Testis (tissue), 3 donors: ENCODE results near the gene DCDC1. TPM values are rescaled to one million over a fixed set of nuclear protein-coding genes. Genes with fewer than 3 reads are reported as not detected.

Source experiments
- DNase-seq: peaks from one replicate; pipeline ENCODE4 v3.0.0-alpha.2; 2019
- H3K27ac ChIP-seq, 2 donors: fragments of 200-600 bp; sonication (generic); one replicate each; pipeline ENCODE4 v1.5.1; 2019
- H3K27me3 ChIP-seq: fragments of 200-600 bp; sonication (generic); one replicate; pipeline ENCODE4 v1.5.1; 2019
- H3K36me3 ChIP-seq: fragments of 200-600 bp; sonication (generic); one replicate; pipeline ENCODE4 v1.5.1; 2017; ENCODE audit warnings: low read depth; ENCODE audit errors: missing control alignments
- H3K4me1 ChIP-seq: fragments of 200-600 bp; sonication (generic); one replicate; pipeline ENCODE4 v1.5.1; 2019
- H3K4me3 ChIP-seq, 2 donors: fragments of 200-600 bp; sonication (generic); one replicate each; pipeline ENCODE4 v1.5.1; 2017 to 2019
- H3K9me3 ChIP-seq: fragments of 200-600 bp; sonication (generic); one replicate; pipeline ENCODE4 v1.5.1; 2017
- POLR2A ChIP-seq: fragments of 450-650 bp; IDR thresholded peaks from one replicate; pipeline ENCODE4 v1.6.1; 2017; ENCODE audit warnings: antibody characterized with exemption, mild to moderate bottlenecking, moderate library complexity
- WGBS, 2 donors: methylation state at CpG; one replicate each; pipeline ENCODE4 v1.1.5; 2018; 5-methylcytosine and 5-hydroxymethylcytosine counted together
- intact Hi-C: fragments of 100-400 bp; cut with DNase I; formaldehyde crosslinking; loops from one replicate; pipeline ENCODE4 v1.15.1; 2023; ENCODE audit warnings: low total_unique reads
- polyA plus RNA-seq: library from polyadenylated mRNA; stranded (reverse); fragments of 350-450 nt; fragmentation: Illumina TruSeq; extraction: RNeasy Lipid Tissue Mini Kit (QIAGEN cat#74804); gene quantifications from one replicate; pipeline ENCODE4 v1.2.3, GENCODE V29; 2014; ENCODE audit warnings: low read depth, low replicate concordance; ENCODE audit not compliant: insufficient read depth
- total RNA-seq, 2 donors: library from RNA; depleted of rRNA; stranded (reverse); fragments of >200 nt; gene quantifications; one replicate each; pipeline ENCODE4 v1.2.3, GENCODE V29; 2016
- TF ChIP-seq, protein P1 (sequence below), 3 experiments: fragments of 450-650 bp in 2 of 3; fragments of 200-600 bp in 1 of 3; sonication (generic) in 1 of 3; IDR thresholded peaks; one replicate each; pipeline ENCODE4 v1.5.1; 2016 to 2019; ENCODE audit warnings: antibody characterized with exemption in 3 of 3, mild to moderate bottlenecking in 2 of 3, moderate library complexity in 1 of 3

DCDC1 gene
- total and polyA plus RNA-seq, 3 donors from 2014 or later: 10.4 to 23.7 (median 12.3) TPM

GRCh38 chr11:30860146-30860545, 509.4 kb downstream of the DCDC1 start:
- Histone ChIP-seq H3K27me3 (no peaks in the 10 kb centered on the region), H3K9me3 (no peaks in the 10 kb centered on the region), H3K36me3 (no peaks in the 10 kb centered on the region), H3K27ac (no peak overlapping the region), H3K4me1 (no peaks in the 10 kb centered on the region), H3K4me3 (no peak overlapping the region)
- DNase-seq: no peak
- 62 to 68% methylated on average over 2 of the region's 2 CpGs for WGBS, 2 donors
- intact Hi-C loops: no loop called here
- TF ChIP-seq POLR2A: no peak
- TF ChIP-seq, protein P1, sequence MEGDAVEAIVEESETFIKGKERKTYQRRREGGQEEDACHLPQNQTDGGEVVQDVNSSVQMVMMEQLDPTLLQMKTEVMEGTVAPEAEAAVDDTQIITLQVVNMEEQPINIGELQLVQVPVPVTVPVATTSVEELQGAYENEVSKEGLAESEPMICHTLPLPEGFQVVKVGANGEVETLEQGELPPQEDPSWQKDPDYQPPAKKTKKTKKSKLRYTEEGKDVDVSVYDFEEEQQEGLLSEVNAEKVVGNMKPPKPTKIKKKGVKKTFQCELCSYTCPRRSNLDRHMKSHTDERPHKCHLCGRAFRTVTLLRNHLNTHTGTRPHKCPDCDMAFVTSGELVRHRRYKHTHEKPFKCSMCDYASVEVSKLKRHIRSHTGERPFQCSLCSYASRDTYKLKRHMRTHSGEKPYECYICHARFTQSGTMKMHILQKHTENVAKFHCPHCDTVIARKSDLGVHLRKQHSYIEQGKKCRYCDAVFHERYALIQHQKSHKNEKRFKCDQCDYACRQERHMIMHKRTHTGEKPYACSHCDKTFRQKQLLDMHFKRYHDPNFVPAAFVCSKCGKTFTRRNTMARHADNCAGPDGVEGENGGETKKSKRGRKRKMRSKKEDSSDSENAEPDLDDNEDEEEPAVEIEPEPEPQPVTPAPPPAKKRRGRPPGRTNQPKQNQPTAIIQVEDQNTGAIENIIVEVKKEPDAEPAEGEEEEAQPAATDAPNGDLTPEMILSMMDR (IDR thresholded peaks at IDR 0.05): no peak

DNA sequence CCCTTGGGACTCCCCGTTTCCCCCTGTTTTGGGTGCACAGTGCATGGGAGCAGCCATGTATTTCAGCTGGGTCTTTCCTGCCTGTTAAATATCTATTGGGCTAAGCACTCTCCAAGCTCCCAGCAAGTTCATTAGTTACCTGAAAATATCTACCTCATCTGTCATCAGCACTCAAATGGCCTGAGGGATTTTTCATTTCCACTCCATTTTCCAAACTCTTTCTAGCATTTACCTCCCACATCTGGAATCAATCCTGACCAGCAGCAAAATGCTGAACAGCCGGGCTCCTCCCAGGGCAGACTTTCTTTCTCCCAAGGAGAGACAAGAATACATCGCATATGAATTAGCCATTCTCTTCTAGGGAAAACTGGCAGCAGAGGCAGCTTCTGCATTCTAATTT, 509.9 kb downstream of the DCDC1 start:
- 65 to 73% methylated on average over 3 of the region's 3 CpGs for WGBS, 2 donors
- intact Hi-C loops: loop anchor here (10.0 kb wide), 1 partner anchor 505 kb away; no protein-coding TSS in a partner anchor
- no peak for TF ChIP-seq POLR2A
- Histone ChIP-seq H3K4me1 (no peaks in the 10 kb centered on the region), H3K27me3 (no peaks in the 10 kb centered on the region), H3K27ac (no peak overlapping the region), H3K4me3 (no peak overlapping the region), H3K36me3 (no peaks in the 10 kb centered on the region), H3K9me3 (no peaks in the 10 kb centered on the region)
- no peak for DNase-seq

GRCh38 chr11:30855383-30856006, 514.0 kb downstream of the DCDC1 start:
- Histone ChIP-seq H3K27ac (no peak overlapping the region), H3K9me3 (no peaks in the 10 kb centered on the region), H3K4me3 (no peak overlapping the region), H3K4me1 (peaks cover 9% of the 10 kb centered on the region), H3K36me3 (no peaks in the 10 kb centered on the region), H3K27me3 (no peaks in the 10 kb centered on the region)
- TF ChIP-seq POLR2A: no peak
- TF ChIP-seq, protein P1 (IDR thresholded peaks at IDR 0.05): peak; percentile 35 to 47 (median 44)
- DNase-seq: no peak
- intact Hi-C loops: loop anchor here (10.0 kb wide), 1 partner anchor 501 kb away; no protein-coding TSS in a partner anchor
- 60 to 63% methylated on average over 5 of the region's 5 CpGs for WGBS, 2 donors

DNA sequence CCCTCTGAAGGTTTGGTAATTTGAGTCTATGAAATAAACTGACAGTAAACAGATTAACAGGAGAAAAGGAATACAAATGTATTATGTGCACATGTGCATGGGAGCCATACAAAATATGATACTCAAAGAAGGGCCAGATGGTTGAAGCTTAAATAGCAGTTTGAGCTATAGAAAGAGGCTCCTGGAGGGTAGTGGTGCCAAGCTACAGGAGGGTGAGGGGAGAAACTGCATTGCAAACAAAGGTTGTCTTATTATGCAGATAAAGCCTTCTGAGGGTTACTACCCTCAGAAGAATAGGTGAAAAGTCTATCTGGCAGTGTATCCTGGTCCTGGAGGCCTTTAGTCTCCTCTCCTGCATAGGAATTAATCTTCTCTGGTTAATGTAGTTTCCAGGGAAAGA, 516.1 kb downstream of the DCDC1 start:
- Histone ChIP-seq H3K36me3 (no peaks in the 10 kb centered on the region), H3K4me1 (peaks cover 10% of the 10 kb centered on the region), H3K9me3 (no peaks in the 10 kb centered on the region), H3K4me3 (no peak overlapping the region), H3K27ac (no peak overlapping the region), H3K27me3 (no peaks in the 10 kb centered on the region)
- no peak for TF ChIP-seq POLR2A
- TF ChIP-seq, protein P1 (IDR thresholded peaks at IDR 0.05): no peak
- intact Hi-C loops: loop anchor here (10.0 kb wide), 1 partner anchor 499 kb away; no protein-coding TSS in a partner anchor
- DNase-seq: no peak

DNA sequence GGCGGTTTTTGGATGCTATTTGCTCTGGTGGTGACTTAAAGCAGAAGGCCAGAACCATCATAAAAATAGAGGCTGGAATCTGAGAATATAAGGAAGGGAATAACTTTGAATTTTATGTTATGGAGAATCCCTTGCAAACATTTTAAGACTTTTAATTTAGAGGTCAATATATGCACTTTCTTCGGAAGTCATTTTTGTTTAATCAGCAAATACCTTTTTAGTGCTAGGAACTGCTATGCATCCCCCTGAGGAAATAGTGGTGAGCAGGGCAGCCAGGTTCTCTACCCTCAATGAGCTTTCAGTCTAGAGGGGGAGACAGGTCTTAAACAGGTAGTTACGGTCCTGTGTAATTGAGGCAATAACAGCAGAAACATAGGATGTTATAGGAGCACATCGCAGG, 516.9 kb downstream of the DCDC1 start:
- no peaks in the 10 kb centered on the region for H3K9me3 ChIP-seq
- peak overlapping the region in 1 of 2 donors; percentile 10 for H3K27ac ChIP-seq
- TF ChIP-seq, protein P1 (IDR thresholded peaks at IDR 0.05): no peak
- intact Hi-C loops: loop anchor here (10.0 kb wide), 1 partner anchor 498 kb away; no protein-coding TSS in a partner anchor
- no peak overlapping the region for H3K4me3 ChIP-seq
- H3K4me1 ChIP-seq: peaks cover 14% of the 10 kb centered on the region
- 91% methylated on average over 4 of the region's 4 CpGs for WGBS, 2 donors
- DNase-seq: no peak
- no peaks in the 10 kb centered on the region for H3K36me3 ChIP-seq
- no peaks in the 10 kb centered on the region for H3K27me3 ChIP-seq
